Superior temporal gyrus (tissue), 1 donor: ENCODE data around the gene YTHDF1.
"Not testable (repeated sequence)": the region's sequence is repeated elsewhere in the genome, so short reads cannot be mapped to it uniquely, and the experiment has no call there.

Experiments
- DNase-seq: peaks from one replicate; pipeline ENCODE4 v3.0.0-alpha.2; 2016; ENCODE audit errors: extremely low spot score

YTHDF1 gene

GRCh38 chr20:63216041-63216848 is at the start of gene YTHDF1:
YTHDF1 (minus strand) TSS chr20:63216131; CDS start chr20:63215892, 239 bp downstream.
- DNase-seq = peak; percentile 96

DNA sequence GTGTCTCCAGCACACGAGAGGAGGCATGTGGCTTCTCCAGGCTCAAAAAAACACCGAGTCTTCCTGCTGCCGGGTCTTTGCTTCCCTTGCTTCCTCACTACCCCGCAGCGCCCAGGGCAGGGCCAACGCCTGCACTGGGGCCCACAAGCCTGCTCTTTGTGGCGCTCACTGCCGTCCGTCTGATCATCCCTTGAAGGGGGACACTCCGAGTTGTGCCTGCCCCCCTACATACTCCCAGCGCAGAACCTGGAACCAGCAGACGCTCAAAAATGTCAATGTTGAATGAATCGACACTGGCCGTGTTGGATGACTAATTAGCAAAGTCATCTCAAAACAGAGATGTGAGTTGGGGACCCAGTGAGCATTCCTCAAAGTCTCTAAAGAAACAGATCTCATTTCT is 48.6 kb upstream of the YTHDF1 start:
- DNase-seq = no peak

DNA sequence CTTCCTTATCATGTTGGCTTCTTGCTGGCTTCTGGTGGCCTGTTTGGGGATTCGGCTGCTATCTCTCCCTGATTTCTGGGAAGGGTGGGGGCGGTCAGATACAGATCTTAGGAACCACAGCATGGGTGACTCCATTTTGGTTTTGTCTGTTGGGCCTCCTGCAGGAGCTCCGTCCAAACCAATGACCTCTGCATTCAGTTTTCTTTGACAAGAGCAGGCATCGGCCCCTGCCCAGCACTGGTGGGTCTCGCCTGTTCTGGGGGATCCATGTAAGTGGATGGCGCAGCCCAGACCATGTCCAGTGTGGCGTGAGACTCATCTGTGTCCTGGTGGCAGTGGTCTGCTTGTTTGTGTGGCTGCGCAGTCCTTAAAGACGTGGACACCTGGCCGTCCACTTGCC is 48.1 kb upstream of the YTHDF1 start:
- no peak for DNase-seq

DNA sequence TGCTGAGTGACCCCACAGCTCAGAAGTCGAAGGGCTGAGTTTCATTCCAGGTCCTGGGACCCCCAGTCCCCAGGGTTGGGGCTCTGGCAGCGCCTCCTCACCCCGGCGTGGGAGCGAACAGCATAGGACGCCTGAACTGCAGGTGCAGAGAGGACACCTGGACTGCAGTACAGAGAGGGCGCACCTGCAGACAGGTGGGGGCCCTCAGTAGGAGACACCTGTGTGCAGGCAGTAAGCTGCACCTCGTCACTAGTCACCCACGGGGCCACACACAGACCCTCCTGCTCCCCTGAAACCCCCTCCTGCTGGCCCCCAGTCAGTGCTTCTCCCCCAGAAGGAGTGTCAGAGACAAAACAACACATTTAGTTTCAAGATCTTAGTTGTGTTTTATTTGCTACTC is 46.9 kb upstream of the YTHDF1 start:
- no peak for DNase-seq

GRCh38 chr20:63261795-63262528 is 46.0 kb upstream of the YTHDF1 start:
- DNase-seq = no peak

- no peak for DNase-seq
Observed at GRCh38 chr20:63261060-63261794, 45.3 kb upstream of the YTHDF1 start.

- no peak for DNase-seq
Observed at GRCh38 chr20:63260521-63260920, 44.6 kb upstream of the YTHDF1 start.

GRCh38 chr20:63259734-63260460 is 44.0 kb upstream of the YTHDF1 start:
- no peak for DNase-seq

DNA sequence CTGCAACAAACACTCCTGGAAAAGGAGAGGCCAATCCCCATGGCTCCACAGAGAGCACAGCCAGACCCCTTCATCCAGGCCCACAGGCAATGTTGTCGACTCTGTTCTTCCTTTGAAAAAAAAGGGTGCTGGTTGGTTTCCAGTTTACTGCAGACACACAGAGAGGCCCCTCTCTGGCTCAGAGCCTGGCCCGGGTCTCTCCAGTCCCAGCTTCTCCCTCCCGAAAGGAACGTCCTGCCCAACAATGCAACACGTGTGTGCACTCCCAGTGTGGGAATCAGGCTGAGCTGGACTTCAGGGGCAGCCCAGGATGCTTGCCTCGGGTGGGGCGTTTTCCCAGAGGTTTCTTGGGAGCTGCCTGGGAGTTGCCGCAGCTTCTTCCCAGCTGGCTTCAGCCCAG is 42.9 kb upstream of the YTHDF1 start:
- DNase-seq = no peak

DNA sequence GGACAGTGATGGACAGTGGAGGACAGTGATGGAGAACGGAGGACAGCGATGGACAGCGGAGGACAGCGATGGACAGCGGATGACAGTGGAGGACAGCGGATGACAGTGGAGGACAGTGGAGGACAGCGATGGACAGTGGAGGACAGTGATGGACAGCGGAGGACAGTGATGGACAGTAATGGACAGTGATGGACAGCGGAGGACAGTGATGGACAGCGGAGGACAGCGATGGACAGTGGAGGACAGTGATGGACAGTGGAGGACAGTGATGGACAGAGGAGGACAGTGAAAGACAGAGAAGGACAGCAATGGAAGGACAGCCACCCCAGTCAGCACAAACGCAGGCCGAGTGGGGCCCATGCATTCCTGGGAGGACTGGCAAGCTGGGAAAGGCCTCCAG is 41.7 kb upstream of the YTHDF1 start:
- no peak for DNase-seq

GRCh38 chr20:63256954-63257353 is 41.0 kb upstream of the YTHDF1 start:
- DNase-seq = no peak

DNA sequence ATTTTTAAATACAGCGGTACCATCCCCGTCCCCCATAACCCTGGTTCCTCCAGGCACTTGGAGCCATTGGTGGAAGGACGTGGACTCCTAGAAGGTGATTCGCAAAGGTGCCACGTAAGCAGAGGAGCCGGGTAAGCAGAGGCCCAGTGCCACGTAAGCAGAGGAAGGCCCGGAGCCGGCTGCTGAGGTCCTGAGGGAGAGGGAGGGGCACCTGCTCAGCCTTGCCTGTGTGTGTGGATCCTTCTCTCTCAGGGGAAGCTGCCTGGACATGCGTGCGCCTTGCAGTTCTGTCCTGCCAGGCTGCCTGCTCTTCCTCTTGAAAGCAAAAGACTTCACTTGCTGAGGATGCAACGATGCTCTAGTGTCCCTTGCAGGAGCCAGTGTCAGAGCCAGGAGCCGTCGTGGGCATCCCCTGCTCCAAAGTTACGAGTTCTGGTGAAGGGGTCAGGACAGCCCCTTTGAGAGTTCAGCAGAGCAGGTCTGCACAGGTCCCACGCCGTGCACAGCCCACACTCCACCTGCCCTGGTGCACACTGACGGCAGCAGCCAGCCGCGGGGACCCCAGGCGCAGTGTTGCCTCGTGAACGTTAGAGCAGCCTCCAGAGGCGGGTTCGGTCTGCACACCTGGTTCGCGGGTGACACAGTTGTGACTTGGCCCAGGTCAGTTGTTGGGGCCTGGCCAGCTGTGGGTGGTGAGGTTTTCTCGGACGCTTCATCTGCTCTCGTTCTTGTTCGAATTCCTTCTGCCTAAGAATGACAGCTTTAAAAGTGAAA is 40.2 kb upstream of the YTHDF1 start:
- DNase-seq = no peak

DNA sequence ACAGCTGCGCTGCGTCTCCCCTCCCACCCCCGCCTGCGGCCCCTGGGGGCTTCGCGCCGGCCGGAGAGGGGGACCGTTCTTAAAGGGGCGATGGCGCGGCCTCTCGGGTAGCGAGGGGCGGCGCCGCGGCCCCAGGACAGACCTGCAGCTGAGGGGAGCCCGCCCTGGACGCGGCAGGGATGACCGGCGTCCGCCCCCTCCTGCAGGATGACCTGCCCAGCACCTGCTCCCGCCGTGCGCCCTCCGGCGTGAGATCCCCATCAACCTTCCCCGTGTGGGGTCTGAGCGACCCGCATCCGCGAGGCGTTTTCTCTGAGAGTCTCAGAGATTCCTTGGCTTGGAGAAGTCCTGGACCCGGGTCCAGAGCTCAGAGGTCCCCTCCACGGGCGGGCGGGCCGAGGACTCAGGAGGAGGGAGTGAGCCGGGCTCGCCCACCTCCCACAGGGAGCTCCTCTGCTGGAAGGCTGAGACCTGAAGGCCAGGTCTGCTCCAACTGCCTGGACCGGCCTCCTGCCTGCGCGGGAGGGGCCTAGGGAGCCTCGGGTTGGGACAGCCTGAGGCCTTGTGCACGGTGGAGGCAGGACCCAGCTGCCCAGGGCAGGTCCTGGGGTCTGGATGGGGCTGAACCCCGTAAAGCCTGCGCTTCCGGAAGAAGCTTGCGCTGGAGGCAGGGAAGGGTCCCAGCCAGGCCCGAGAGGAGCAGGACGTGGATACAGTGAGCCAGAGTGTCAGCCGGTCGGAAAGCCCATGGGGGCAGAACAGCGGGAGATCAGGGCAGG is 38.9 kb upstream of the YTHDF1 start:
- no peak for DNase-seq

DNA sequence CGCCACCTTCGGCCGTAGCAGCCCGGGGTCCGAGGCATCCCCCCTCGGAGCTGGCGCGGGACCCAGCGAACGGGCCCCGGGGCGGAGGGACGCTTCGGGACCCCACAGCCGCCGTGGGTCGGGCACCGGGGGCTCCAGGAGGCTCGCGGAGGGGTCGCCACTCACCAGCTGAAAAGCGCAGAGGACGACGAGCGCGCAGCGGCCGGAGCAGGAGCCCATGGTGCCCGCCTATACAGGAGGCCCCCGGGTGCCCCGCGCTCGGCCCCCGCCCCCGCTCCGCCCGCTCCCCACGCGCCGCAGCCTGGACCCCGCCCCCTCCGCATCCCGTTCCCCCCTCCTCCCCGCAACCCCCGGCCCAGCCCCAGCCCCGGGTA is 38.3 kb upstream of the YTHDF1 start, which contains the start of gene NKAIN4:
NKAIN4 (minus strand) TSS at position 232 of the 374 bp plus-strand sequence; CDS start at position 219, 13 bp downstream.
- DNase-seq = no peak

DNA sequence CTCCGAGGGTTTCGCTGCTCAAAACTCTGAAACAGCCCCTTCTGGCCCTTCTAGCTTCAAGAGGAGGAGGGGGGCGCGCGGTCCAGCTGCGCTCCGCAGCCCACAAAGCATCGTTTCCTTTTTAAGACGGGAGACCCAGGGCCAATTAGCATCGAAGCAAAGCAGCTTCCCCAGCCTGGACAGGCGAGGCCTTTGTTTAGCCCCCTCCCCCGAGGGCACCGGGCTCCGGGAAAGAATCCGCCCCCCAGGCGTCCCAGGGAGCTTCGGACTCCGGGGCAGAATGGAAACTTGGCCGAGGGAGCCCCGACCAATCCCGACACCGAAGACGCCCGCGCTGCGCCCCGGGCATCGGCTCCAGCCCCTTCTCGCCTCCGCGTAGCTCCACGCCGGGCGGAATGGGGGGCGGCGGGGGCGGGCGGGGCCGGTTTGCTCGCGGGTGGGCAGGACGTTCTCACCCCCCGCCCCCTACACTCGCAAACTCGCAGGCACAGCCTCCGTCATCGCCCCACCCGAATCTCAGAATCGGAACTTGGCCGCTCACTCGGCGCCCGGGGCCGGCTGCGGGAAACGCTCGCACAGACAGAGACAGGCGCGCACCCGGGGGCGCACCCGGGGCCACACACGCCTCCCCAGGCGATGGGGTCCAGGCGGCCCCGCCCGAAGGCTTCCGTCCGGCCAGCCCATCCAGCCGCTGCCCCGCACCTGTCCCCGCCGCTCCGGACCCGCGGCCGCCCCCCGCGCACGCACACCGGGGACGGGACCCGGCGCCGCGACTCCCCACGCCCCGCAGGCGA is 37.7 kb upstream of the YTHDF1 start:
- no peak for DNase-seq

- DNase-seq = no peak
Observed at GRCh38 chr20:63253065-63253437, 37.1 kb upstream of the YTHDF1 start.

GRCh38 chr20:63252284-63252711 is 36.4 kb upstream of the YTHDF1 start:
- peak; percentile 14 for DNase-seq

DNA sequence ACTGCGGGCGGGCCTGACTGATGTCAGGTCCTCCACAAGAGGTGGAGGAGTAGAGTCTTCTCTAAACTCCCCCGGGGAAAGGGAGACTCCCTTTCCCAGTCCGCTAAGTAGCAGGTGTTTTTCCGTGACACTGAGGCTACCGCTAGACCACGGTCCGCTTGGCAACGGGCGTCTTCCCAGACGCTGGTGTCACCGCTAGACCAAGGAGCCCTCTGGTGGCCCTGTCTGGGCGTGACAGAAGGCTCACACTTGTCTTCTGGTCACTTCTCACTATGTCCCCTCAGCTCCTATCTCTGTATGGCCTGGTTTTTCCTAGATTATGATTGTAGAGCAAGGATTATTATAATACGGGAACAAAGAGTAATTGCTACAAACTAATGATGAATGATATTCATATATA is 35.4 kb upstream of the YTHDF1 start:
- DNase-seq = not testable (repeated sequence)

DNA sequence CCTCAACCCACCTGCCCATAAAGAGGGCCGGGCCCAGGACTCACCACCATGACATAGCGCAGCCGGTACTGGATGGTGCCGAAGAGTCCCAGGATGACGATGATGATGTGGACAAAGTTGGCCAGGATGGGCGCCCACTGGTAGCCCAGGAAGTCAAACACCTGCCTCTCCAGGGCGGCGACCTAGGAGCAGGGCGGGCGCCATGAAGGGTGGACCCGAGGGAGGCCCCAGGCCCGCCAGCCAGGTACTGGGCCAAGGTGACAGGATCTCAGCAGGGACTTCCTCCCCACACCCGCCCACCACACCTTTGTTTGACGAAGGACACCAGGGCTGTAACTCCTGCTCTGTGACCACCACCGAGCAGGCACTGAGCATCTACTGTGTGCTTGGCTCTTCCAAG is 34.0 kb upstream of the YTHDF1 start:
- DNase-seq = no peak
